ENCODE measurements around the gene SYT6. TPM values are rescaled to one million over a fixed set of nuclear protein-coding genes. Genes with fewer than 3 reads are reported as not detected.

The SYT6 gene
- total RNA-seq, 1 experiment from 2014 or later, result 77.2 TPM

GRCh38 chr1:114075105-114075504, 78.6 kb downstream of the SYT6 start:
- Histone ChIP-seq H3K56ac (ENCODE audit: insufficient read length, low read depth, low read length) (no peak overlapping the region), H3K23ac (ENCODE audit: insufficient read length, low read depth, low read length) (no peak overlapping the region), H3K9me3 (ENCODE audit: control insufficient read depth, low read depth, low read length) (peaks cover 22% of the 10 kb centered on the region), H3K79me2 (ENCODE audit: insufficient read depth, low read length) (no peaks in the 10 kb centered on the region), H2BK15ac (ENCODE audit: low read depth, low read length) (no peak overlapping the region), H3K14ac (ENCODE audit: insufficient read depth, low read length) (no peak overlapping the region), H2BK120ac (ENCODE audit: low read depth, low read length, poor library complexity, severe bottlenecking) (no peak overlapping the region), H2AK5ac (ENCODE audit: insufficient read length, low read length) (no peak overlapping the region), H4K5ac (ENCODE audit: insufficient read length, low read depth, low read length) (no peak overlapping the region), H3K4me2 (ENCODE audit: insufficient read depth, insufficient read length, low read length) (no peak overlapping the region), H3K23me2 (ENCODE audit: insufficient read length, low read depth, low read length, poor library complexity, severe bottlenecking) (no peaks in the 10 kb centered on the region), H3K9ac (ENCODE audit: extremely low read depth, insufficient read length, low read length) (no peak overlapping the region), H2BK12ac (ENCODE audit: insufficient read length, low read depth, low read length) (no peak overlapping the region), H4K8ac (replicated peaks; ENCODE audit: insufficient read length, low read depth, low read length) (no peak overlapping the region), H3K18ac (ENCODE audit: insufficient read length, low read depth, low read length) (no peak overlapping the region), H4K91ac (ENCODE audit: insufficient read length, low read depth, low read length) (no peak overlapping the region), H3T11ph (ENCODE audit: low read length) (no peak overlapping the region), H3K4me1 (ENCODE audit: insufficient read depth, low read length) (peaks cover 19% of the 10 kb centered on the region; the same call in 1 of the 2 replicates), H2AFZ (ENCODE audit: low read length) (no peak overlapping the region), H2BK5ac (ENCODE audit: insufficient read length, low read length) (no peak overlapping the region), H3K27ac (ENCODE audit: insufficient read length, low read depth, low read length) (peak overlapping the region; percentile 4), H3K79me1 (ENCODE audit: insufficient read depth, low read depth, low read length, poor library complexity, severe bottlenecking) (no peaks in the 10 kb centered on the region), H4K20me1 (ENCODE audit: control insufficient read depth, insufficient read depth, insufficient read length) (no peaks in the 10 kb centered on the region), H2BK20ac (ENCODE audit: low read depth, low read length, poor library complexity, severe bottlenecking) (no peak overlapping the region), H3K27me3 (ENCODE audit: insufficient read depth, low read length) (no peaks in the 10 kb centered on the region), H3K4ac (ENCODE audit: low read depth, low read length) (no peak overlapping the region)
- DNase-seq, result no peak
- peaks cover 50 to 56% of the 10 kb centered on the region in 2 experiments for H3K4me1 Mint-ChIP-seq
- WGBS (ENCODE audit: extremely low coverage, insufficient read length, low lambda C conversion rate), result no CpG with 5 or more reads among the region's 2 CpGs
- no peaks in the 10 kb centered on the region for H3K27me3 Mint-ChIP-seq (ENCODE audit: low read depth)
- H3K4me3 Mint-ChIP-seq, result no peak overlapping the region
- H3K9me3 Mint-ChIP-seq, result peaks cover 29 to 32% of the 10 kb centered on the region in 2 experiments
- TF ChIP-seq CTCF (conservative IDR thresholded peaks at IDR 0.05), result no peak
- peak overlapping the region; percentile 47 to 99 (median 90) for H3K27ac Mint-ChIP-seq
- H3K36me3 Mint-ChIP-seq (ENCODE audit: insufficient read depth in 1 of 3, low read depth in 3 of 3), result peaks cover 24 to 40% (median 33%) of the 10 kb centered on the region in 3 experiments
